Stimulated activated CD8-positive, alpha-beta memory T cell treated with anti-CD3 and anti-CD28 coated beads, Interleukin-7, amount 100 ng/mL, for 24 hours (primary cell): ENCODE measurements around the gene AK5.
"Not testable (repeated sequence)": the region's sequence is repeated elsewhere in the genome, so short reads cannot be mapped to it uniquely, and the experiment has no call there.

ENCODE experiments used
- DNase-seq: peaks from one replicate; pipeline ENCODE4 v3.0.0-alpha.2; 2020; ENCODE audit warnings: low read depth

The AK5 gene

GRCh38 chr1:77506771-77507170 lies 225.0 kb downstream of the AK5 start:
- no peak for DNase-seq

- no peak for DNase-seq
Measured at GRCh38 chr1:77509051-77509492, 227.3 kb downstream of the AK5 start.

GRCh38 chr1:77509898-77510297 lies 228.1 kb downstream of the AK5 start:
- no peak for DNase-seq

- no peak for DNase-seq
Measured at GRCh38 chr1:77511440-77511840, 229.6 kb downstream of the AK5 start.

GRCh38 chr1:77512650-77513049 lies 230.8 kb downstream of the AK5 start:
- DNase-seq: not testable (repeated sequence)

- no peak for DNase-seq
Measured at GRCh38 chr1:77513839-77514763, 232.3 kb downstream of the AK5 start.

- DNase-seq: no peak
Measured at GRCh38 chr1:77514921-77515776, 233.3 kb downstream of the AK5 start.

- DNase-seq: no peak
Measured at GRCh38 chr1:77516106-77516505, 234.3 kb downstream of the AK5 start.

GRCh38 chr1:77524038-77524437 lies 242.2 kb downstream of the AK5 start:
- DNase-seq: no peak

GRCh38 chr1:77531149-77531548 lies 249.3 kb downstream of the AK5 start:
- not testable (repeated sequence) for DNase-seq

- not testable (repeated sequence) for DNase-seq
Measured at GRCh38 chr1:77531596-77532280, 249.9 kb downstream of the AK5 start.

- no peak for DNase-seq
Measured at GRCh38 chr1:77532641-77533040, 250.8 kb downstream of the AK5 start.

- DNase-seq: peak; percentile 26
Measured at GRCh38 chr1:77533660-77534305, 252.0 kb downstream of the AK5 start.

GRCh38 chr1:77534456-77534855 lies 252.6 kb downstream of the AK5 start:
- no peak for DNase-seq

- no peak for DNase-seq
Measured at GRCh38 chr1:77536813-77537212, 255.0 kb downstream of the AK5 start.

- no peak for DNase-seq
Measured at GRCh38 chr1:77538956-77539518, 257.2 kb downstream of the AK5 start.

GRCh38 chr1:77539519-77540142 lies 257.8 kb downstream of the AK5 start:
- no peak for DNase-seq

GRCh38 chr1:77540501-77541161 lies 258.8 kb downstream of the AK5 start:
- no peak for DNase-seq

GRCh38 chr1:77541162-77541545 lies 259.3 kb downstream of the AK5 start:
- no peak for DNase-seq

GRCh38 chr1:77542813-77543420 lies 261.1 kb downstream of the AK5 start:
- no peak for DNase-seq
